Upper lobe of left lung (tissue), 6 donors: ENCODE results near the gene IL17RC. TPM values are rescaled to one million over a fixed set of nuclear protein-coding genes. Genes with fewer than 3 reads are reported as not detected.
"Not testable (repeated sequence)": the region's sequence is repeated elsewhere in the genome, so short reads cannot be mapped to it uniquely, and the experiment has no call there.

Experiments
- ATAC-seq, 2 donors: fragments of 200-7000 bp; cut with Tn5 transposase; one replicate each; pipeline ENCODE4 v1.9.1; 2022; ENCODE audit warnings: mild to moderate bottlenecking in 2 of 2, moderate library complexity in 2 of 2; ENCODE audit not compliant: low FRiP score in 2 of 2
- DNase-seq, 2 donors: peaks; one replicate each; pipeline ENCODE4 v3.0.0-alpha.2; 2019 to 2020
- H3K27ac ChIP-seq, 4 donors: fragments of 200-600 bp; sonication (generic); one replicate each; pipeline ENCODE4 v1.5.1; 2016 to 2019
- H3K27me3 ChIP-seq, 4 donors: fragments of 200-600 bp; sonication (generic); one replicate each; pipeline ENCODE4 v1.5.1; 2017 to 2019
- H3K36me3 ChIP-seq, 4 donors: fragments of 200-600 bp; sonication (generic); one replicate each; pipeline ENCODE4 v1.5.1; 2016 to 2019
- H3K4me1 ChIP-seq, 4 donors: fragments of 200-600 bp; sonication (generic); one replicate each; pipeline ENCODE4 v1.5.1; 2018 to 2019
- H3K4me3 ChIP-seq, 4 donors: fragments of 200-600 bp; sonication (generic); one replicate each; pipeline ENCODE4 v1.5.1; 2017 to 2019; ENCODE audit warnings: mild to moderate bottlenecking in 2 of 4, moderate library complexity in 1 of 4
- H3K9me3 ChIP-seq, 4 donors: fragments of 200-600 bp; sonication (generic); one replicate each; pipeline ENCODE4 v1.5.1; 2018 to 2019
- CTCF ChIP-seq, 6 experiments: fragments of 450-650 bp in 4 of 6; fragments of 200-600 bp in 2 of 6; sonication (generic) in 2 of 6; IDR thresholded peaks; one replicate each; pipeline ENCODE4 v1.5.1; 2016 to 2019; ENCODE audit warnings: antibody characterized with exemption in 6 of 6
- EP300 ChIP-seq, 4 donors: sonication (generic); formaldehyde crosslinking; IDR thresholded peaks; one replicate each; pipeline ENCODE4 v1.5.1; 2017; ENCODE audit warnings: antibody characterized with exemption in 4 of 4, control low read depth in 2 of 4
- POLR2A ChIP-seq, 4 donors: fragments of 450-650 bp; IDR thresholded peaks; one replicate each; pipeline ENCODE4 v1.5.1; 2016 to 2017; ENCODE audit warnings: antibody characterized with exemption in 4 of 4, mild to moderate bottlenecking in 2 of 4
- POLR2AphosphoS5 ChIP-seq, 2 donors: sonication (generic); formaldehyde crosslinking; IDR thresholded peaks; one replicate each; pipeline ENCODE4 v1.5.1; 2017; ENCODE audit warnings: antibody characterized with exemption in 2 of 2
- WGBS, 2 donors: methylation state at CpG; one replicate each; pipeline ENCODE4 v1.1.5; 2017 to 2018; 5-methylcytosine and 5-hydroxymethylcytosine counted together
- total RNA-seq, 6 donors: library from RNA; depleted of rRNA in 4 of 6; stranded (reverse); fragments of >200 nt in 4 of 6; gene quantifications; one replicate each; pipeline versions ENCODE4 v1.1.0 to v1.2.1, GENCODE V29; 2016 to 2021
- donor health status: DM: no; HTN: no; CAD: no; lungs with moderate emphysema.
- donor health status: DM: no; HTN: yes; CAD: no; lungs with severe emphysema.

IL17RC gene
- total RNA-seq, 6 donors from 2014 or later, result 26.3 to 83.8 (median 32.9) TPM

GRCh38 chr3:9898467-9899241, 18.2 kb upstream of the IL17RC start:
- no peaks in the 10 kb centered on the region for H3K27me3 ChIP-seq
- peak overlapping the region; percentile 46 to 72 (median 70) for H3K27ac ChIP-seq
- H3K36me3 ChIP-seq, result peaks cover 0 to under 1% (median 0%) of the 10 kb centered on the region in 4 donors
- DNase-seq, result peak in 1 of 2 donors; percentile 33
- WGBS, 2 donors, result 55 to 68% methylated on average over 8 of the region's 8 CpGs
- no peak for TF ChIP-seq POLR2A (IDR thresholded peaks at IDR 0.05)
- TF ChIP-seq CTCF (IDR thresholded peaks at IDR 0.05), result no peak
- TF ChIP-seq EP300 (IDR thresholded peaks at IDR 0.05), result no peak
- no peak for TF ChIP-seq POLR2AphosphoS5 (IDR thresholded peaks at IDR 0.05)
- H3K4me1 ChIP-seq, result peaks cover 10 to 29% (median 27%) of the 10 kb centered on the region in 4 donors
- H3K4me3 ChIP-seq, result no peak overlapping the region
- ATAC-seq, result peak; percentile 15 to 35
- H3K9me3 ChIP-seq, result no peaks in the 10 kb centered on the region

- no peak overlapping the region for H3K27ac ChIP-seq
- WGBS, 2 donors, result 56 to 63% methylated on average over 3 of the region's 3 CpGs
- H3K36me3 ChIP-seq, result no peaks in the 10 kb centered on the region
- no peak overlapping the region for H3K4me3 ChIP-seq
- no peaks in the 10 kb centered on the region for H3K9me3 ChIP-seq
- H3K4me1 ChIP-seq, result peaks cover 7 to 31% (median 27%) of the 10 kb centered on the region in 4 donors
- no peaks in the 10 kb centered on the region for H3K27me3 ChIP-seq
- TF ChIP-seq POLR2AphosphoS5 (IDR thresholded peaks at IDR 0.05) (no peak), CTCF (IDR thresholded peaks at IDR 0.05) (no peak)
- ATAC-seq, result no peak
- DNase-seq, result no peak
These were observed 17.6 kb upstream of the IL17RC start for GRCh38 chr3:9899289-9899791.

DNA sequence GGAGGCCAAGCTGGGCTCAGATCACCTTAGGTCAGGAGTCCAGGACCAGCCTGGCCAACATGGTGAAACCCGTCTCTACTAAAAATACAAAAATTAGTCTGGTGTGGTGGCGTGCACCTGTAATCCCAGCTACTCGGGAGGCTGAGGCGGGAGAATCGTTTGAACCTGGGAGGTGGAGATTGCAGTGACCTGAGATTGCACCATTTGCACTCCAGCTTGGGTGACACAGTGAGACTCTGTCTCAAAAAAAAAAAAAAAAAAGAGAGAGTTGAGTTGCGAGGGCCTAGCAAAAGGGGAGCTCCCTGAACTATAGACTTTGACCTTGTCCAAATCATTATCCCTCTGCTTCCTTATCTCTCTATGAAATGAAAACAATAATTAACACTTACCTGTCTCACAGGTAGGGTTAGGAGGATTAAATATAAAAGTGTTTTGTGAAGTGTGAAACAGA, 15.9 kb upstream of the IL17RC start:
- H3K9me3 ChIP-seq, H3K27me3 ChIP-seq, DNase-seq, H3K27ac ChIP-seq, ATAC-seq, H3K36me3 ChIP-seq, H3K4me3 ChIP-seq: not testable (repeated sequence)
- peaks cover 7 to 31% (median 27%) of the 10 kb centered on the region in 4 donors for H3K4me1 ChIP-seq
- 93% methylated on average over 6 of the region's 6 CpGs for WGBS, 2 donors

- DNase-seq (no peak), ATAC-seq (peak in 1 of 2 donors; percentile 1)
- Histone ChIP-seq H3K36me3 (no peaks in the 10 kb centered on the region), H3K27me3 (no peaks in the 10 kb centered on the region), H3K4me3 (no peak overlapping the region), H3K4me1 (peaks cover 7 to 31% (median 27%) of the 10 kb centered on the region in 4 donors), H3K27ac (peak overlapping the region in 3 of 4 donors; percentile 47 to 70 (median 57)), H3K9me3 (no peaks in the 10 kb centered on the region)
- TF ChIP-seq EP300 (IDR thresholded peaks at IDR 0.05) (no peak), POLR2AphosphoS5 (IDR thresholded peaks at IDR 0.05) (no peak), POLR2A (IDR thresholded peaks at IDR 0.05) (no peak), CTCF (IDR thresholded peaks at IDR 0.05) (no peak)
- WGBS, 2 donors, result 45 to 82% methylated on average over 2 to 4 of the region's 5 CpGs
These were observed 14.9 kb upstream of the IL17RC start for GRCh38 chr3:9901967-9902366.

- ATAC-seq (peak; percentile 59 to 84), DNase-seq (peak; percentile 75 to 87)
- peak within 1 kb of the TSS in 3 of 4 donors; percentile 37 to 55 (median 48) for H3K4me3 ChIP-seq
- TF ChIP-seq POLR2AphosphoS5 (IDR thresholded peaks at IDR 0.05), result peak in 1 of 2 donors; percentile 27
- TF ChIP-seq CTCF (IDR thresholded peaks at IDR 0.05), result no peak
- peak in 1 of 4 donors; percentile 66 for TF ChIP-seq POLR2A (IDR thresholded peaks at IDR 0.05)
- peaks cover 7 to 31% (median 23%) of the 10 kb centered on the region in 4 donors for H3K4me1 ChIP-seq
- H3K36me3 ChIP-seq, result peaks cover 0 to 5% (median 0%) of the 10 kb centered on the region in 4 donors
- H3K9me3 ChIP-seq, result no peaks in the 10 kb centered on the region
- peak within 1 kb of the TSS; percentile 47 to 80 (median 71) for H3K27ac ChIP-seq
- H3K27me3 ChIP-seq, result no peaks in the 10 kb centered on the region
- WGBS, 2 donors, result 39 to 70% methylated on average over 11 to 13 of the region's 13 CpGs
These were observed 14.3 kb upstream of the IL17RC start, which contains the start of gene IL17RE for GRCh38 chr3:9902372-9903237. TSS of gene IL17RE (plus strand) at chr3:9902848. CDS start at chr3:9902933, 85 bp downstream.
